HepG2 (cell line): ENCODE results near the gene GAL3ST2. TPM values are rescaled to one million over a fixed set of nuclear protein-coding genes. Genes with fewer than 3 reads are reported as not detected.

Source experiments
- ATF4 ChIP-seq, 2 experiments: fragments of 450-650 bp in 1 of 2; sonication (generic) in 1 of 2; formaldehyde crosslinking; IDR thresholded peaks; 2 replicates each; pipeline versions ENCODE4 v1.5.0 to v1.8.0; 2020 to 2022; ENCODE audit warnings: mild to moderate bottlenecking in 1 of 2, missing genetic modification reagents in 1 of 2
- CAMTA2 ChIP-seq: sonication (generic); formaldehyde crosslinking; IDR thresholded peaks from 2 replicates; pipeline ENCODE4 v1.4.0; 2020; ENCODE audit warnings: mild to moderate bottlenecking, missing genetic modification reagents, borderline replicate concordance
- CEBPB ChIP-seq: IDR thresholded peaks from 2 replicates; pipeline ENCODE4 v1.6.1; 2011; ENCODE audit warnings: low read depth, low read length, improper control_type of control experiment, borderline replicate concordance
- ERF ChIP-seq: IDR thresholded peaks from 2 replicates; pipeline ENCODE4 v1.6.1; 2018; ENCODE audit warnings: missing biosample characterization, missing genetic modification reagents
- POLR2AphosphoS5 ChIP-seq: IDR thresholded peaks from 2 replicates; pipeline ENCODE4 v1.6.1; 2012; ENCODE audit warnings: low read depth, low read length
- RXRA ChIP-seq: sonication (generic); formaldehyde crosslinking; IDR thresholded peaks from 2 replicates; pipeline ENCODE4 v1.5.1; 2020; ENCODE audit warnings: missing genetic modification reagents
- TAF1 ChIP-seq: sonication (generic); formaldehyde crosslinking; IDR thresholded peaks from 2 replicates; pipeline ENCODE4 v1.4.0; 2020; ENCODE audit warnings: missing genetic modification reagents
- TOPORS ChIP-seq: sonication (generic); formaldehyde crosslinking; IDR thresholded peaks from 2 replicates; pipeline ENCODE4 v1.8.0; 2023; ENCODE audit warnings: mild to moderate bottlenecking, missing genetic modification reagents
- TP53 ChIP-seq: sonication (generic); formaldehyde crosslinking; conservative IDR thresholded peaks from 2 replicates; pipeline ENCODE4 v1.4.0; 2020; ENCODE audit warnings: missing genetic modification reagents
- ZBTB43 ChIP-seq: sonication (generic); formaldehyde crosslinking; conservative IDR thresholded peaks from 2 replicates; pipeline ENCODE4 v1.4.0; 2020; ENCODE audit warnings: missing genetic modification reagents
- ZBTB8A ChIP-seq: sonication (generic); formaldehyde crosslinking; IDR thresholded peaks from 2 replicates; pipeline ENCODE4 v1.4.0; 2020; ENCODE audit warnings: mild to moderate bottlenecking, low read depth, missing genetic modification reagents, borderline replicate concordance
- ZNF883 ChIP-seq: sonication (generic); formaldehyde crosslinking; IDR thresholded peaks from 2 replicates; pipeline ENCODE4 v1.5.1; 2020; ENCODE audit warnings: mild to moderate bottlenecking, missing genetic modification reagents; ENCODE audit errors: not compliant biosample characterization
- polyA plus RNA-seq, 8 experiments: library from polyadenylated mRNA; depleted of rRNA in 3 of 8; stranded (reverse) in 7 of 8; unstranded in 1 of 8; fragments of >200 nt; fragmentation: Illumina TruSeq in 4 of 8; extraction: Trizol in 4 of 8; gene quantifications; 2 replicates each; pipeline versions ENCODE4 v1.2.1 to v1.2.3, GENCODE V29; 2011 to 2016; ENCODE audit warnings: low read depth in 4 of 8, missing spikeins in 1 of 8, mixed read lengths in 1 of 8; ENCODE audit not compliant: insufficient read depth in 1 of 8
- total RNA-seq, 5 experiments: library from RNA; depleted of rRNA; stranded (reverse); fragments of >200 nt; fragmentation: Illumina TruSeq; extraction: Trizol; gene quantifications; 2 replicates each; pipeline ENCODE4 v1.2.3, GENCODE V29; 2016; ENCODE audit warnings: low read depth in 1 of 5
- TF ChIP-seq, protein P1 (sequence below): IDR thresholded peaks from 2 replicates; pipeline ENCODE4 v1.6.1; 2016; ENCODE audit warnings: mild to moderate bottlenecking, missing biosample characterization, missing genetic modification reagents
- TF ChIP-seq, protein P2 (sequence below): IDR thresholded peaks from 2 replicates; pipeline ENCODE4 v1.6.1; 2016; ENCODE audit warnings: missing genetic modification reagents, missing compliant biosample characterization
- TF ChIP-seq, protein P3 (sequence below): sonication (generic); formaldehyde crosslinking; IDR thresholded peaks from 2 replicates; pipeline ENCODE4 v1.4.0; 2020; ENCODE audit warnings: missing genetic modification reagents, borderline replicate concordance
- TF ChIP-seq, protein P4 (sequence below): sonication (generic); formaldehyde crosslinking; IDR thresholded peaks from 2 replicates; pipeline ENCODE4 v1.4.0; 2020; ENCODE audit warnings: missing genetic modification reagents
- TF ChIP-seq, protein P5 (sequence below): fragments of 450-650 bp; IDR thresholded peaks from 2 replicates; pipeline ENCODE4 v1.6.1; 2017; ENCODE audit warnings: mild to moderate bottlenecking

The GAL3ST2 gene
- total and polyA plus RNA-seq, 2 of the 13 experiments (the other 11 are each of a cell fraction or from before 2014, with no cell fraction given), result 0.17 to 0.20 TPM

DNA sequence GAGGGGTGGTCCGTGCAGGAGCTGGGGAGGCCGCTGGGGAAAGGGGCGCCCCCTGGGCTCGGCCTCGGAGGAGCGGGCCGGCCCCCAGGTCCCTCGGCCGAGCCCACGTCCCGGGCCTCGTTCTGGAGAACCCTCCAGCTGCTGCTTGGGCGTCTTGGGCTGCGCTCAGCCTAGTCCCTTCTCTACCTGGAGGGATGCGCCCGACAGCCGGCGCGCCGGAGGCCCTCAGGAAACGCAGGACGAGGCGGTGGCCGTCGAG, 42.5 kb upstream of the GAL3ST2 start (continued):
- TF ChIP-seq, protein P1, sequence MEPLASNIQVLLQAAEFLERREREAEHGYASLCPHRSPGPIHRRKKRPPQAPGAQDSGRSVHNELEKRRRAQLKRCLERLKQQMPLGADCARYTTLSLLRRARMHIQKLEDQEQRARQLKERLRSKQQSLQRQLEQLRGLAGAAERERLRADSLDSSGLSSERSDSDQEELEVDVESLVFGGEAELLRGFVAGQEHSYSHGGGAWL (CRISPR knock-in tag), result peak; percentile 13; the same call in 1 of the 2 replicates
- TF ChIP-seq, protein P2, sequence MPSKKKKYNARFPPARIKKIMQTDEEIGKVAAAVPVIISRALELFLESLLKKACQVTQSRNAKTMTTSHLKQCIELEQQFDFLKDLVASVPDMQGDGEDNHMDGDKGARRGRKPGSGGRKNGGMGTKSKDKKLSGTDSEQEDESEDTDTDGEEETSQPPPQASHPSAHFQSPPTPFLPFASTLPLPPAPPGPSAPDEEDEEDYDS (CRISPR knock-in tag), result peak; percentile 61; the same call in 1 of the 2 replicates
- no peak for TF ChIP-seq ZNF883 (CRISPR knock-in tag)
- no peak for TF ChIP-seq ERF (CRISPR knock-in tag)
- no peak for TF ChIP-seq TOPORS (CRISPR knock-in tag)
- peak; percentile 37; the same call in 1 of the 2 replicates for TF ChIP-seq TAF1 (CRISPR knock-in tag)
- TF ChIP-seq CAMTA2 (CRISPR knock-in tag), result no peak
- no peak for TF ChIP-seq ZBTB8A (CRISPR knock-in tag)
- no peak for TF ChIP-seq CEBPB
- TF ChIP-seq, protein P3, sequence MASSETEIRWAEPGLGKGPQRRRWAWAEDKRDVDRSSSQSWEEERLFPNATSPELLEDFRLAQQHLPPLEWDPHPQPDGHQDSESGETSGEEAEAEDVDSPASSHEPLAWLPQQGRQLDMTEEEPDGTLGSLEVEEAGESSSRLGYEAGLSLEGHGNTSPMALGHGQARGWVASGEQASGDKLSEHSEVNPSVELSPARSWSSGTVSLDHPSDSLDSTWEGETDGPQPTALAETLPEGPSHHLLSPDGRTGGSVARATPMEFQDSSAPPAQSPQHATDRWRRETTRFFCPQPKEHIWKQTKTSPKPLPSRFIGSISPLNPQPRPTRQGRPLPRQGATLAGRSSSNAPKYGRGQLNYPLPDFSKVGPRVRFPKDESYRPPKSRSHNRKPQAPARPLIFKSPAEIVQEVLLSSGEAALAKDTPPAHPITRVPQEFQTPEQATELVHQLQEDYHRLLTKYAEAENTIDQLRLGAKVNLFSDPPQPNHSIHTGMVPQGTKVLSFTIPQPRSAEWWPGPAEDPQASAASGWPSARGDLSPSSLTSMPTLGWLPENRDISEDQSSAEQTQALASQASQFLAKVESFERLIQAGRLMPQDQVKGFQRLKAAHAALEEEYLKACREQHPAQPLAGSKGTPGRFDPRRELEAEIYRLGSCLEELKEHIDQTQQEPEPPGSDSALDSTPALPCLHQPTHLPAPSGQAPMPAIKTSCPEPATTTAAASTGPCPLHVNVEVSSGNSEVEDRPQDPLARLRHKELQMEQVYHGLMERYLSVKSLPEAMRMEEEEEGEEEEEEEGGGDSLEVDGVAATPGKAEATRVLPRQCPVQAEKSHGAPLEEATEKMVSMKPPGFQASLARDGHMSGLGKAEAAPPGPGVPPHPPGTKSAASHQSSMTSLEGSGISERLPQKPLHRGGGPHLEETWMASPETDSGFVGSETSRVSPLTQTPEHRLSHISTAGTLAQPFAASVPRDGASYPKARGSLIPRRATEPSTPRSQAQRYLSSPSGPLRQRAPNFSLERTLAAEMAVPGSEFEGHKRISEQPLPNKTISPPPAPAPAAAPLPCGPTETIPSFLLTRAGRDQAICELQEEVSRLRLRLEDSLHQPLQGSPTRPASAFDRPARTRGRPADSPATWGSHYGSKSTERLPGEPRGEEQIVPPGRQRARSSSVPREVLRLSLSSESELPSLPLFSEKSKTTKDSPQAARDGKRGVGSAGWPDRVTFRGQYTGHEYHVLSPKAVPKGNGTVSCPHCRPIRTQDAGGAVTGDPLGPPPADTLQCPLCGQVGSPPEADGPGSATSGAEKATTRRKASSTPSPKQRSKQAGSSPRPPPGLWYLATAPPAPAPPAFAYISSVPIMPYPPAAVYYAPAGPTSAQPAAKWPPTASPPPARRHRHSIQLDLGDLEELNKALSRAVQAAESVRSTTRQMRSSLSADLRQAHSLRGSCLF (CRISPR knock-in tag), result no peak
- TF ChIP-seq POLR2AphosphoS5, result peak; percentile 79; the same call in 1 of the 2 replicates
- TF ChIP-seq, protein P4, sequence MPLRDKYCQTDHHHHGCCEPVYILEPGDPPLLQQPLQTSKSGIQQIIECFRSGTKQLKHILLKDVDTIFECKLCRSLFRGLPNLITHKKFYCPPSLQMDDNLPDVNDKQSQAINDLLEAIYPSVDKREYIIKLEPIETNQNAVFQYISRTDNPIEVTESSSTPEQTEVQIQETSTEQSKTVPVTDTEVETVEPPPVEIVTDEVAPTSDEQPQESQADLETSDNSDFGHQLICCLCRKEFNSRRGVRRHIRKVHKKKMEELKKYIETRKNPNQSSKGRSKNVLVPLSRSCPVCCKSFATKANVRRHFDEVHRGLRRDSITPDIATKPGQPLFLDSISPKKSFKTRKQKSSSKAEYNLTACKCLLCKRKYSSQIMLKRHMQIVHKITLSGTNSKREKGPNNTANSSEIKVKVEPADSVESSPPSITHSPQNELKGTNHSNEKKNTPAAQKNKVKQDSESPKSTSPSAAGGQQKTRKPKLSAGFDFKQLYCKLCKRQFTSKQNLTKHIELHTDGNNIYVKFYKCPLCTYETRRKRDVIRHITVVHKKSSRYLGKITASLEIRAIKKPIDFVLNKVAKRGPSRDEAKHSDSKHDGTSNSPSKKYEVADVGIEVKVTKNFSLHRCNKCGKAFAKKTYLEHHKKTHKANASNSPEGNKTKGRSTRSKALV (CRISPR knock-in tag), result no peak
- TF ChIP-seq TP53 (CRISPR knock-in tag), result no peak
- TF ChIP-seq RXRA (CRISPR knock-in tag), result 0 out of 2 replicates have a peak, but pooled peaks have one; percentile 37
- TF ChIP-seq, protein P5, sequence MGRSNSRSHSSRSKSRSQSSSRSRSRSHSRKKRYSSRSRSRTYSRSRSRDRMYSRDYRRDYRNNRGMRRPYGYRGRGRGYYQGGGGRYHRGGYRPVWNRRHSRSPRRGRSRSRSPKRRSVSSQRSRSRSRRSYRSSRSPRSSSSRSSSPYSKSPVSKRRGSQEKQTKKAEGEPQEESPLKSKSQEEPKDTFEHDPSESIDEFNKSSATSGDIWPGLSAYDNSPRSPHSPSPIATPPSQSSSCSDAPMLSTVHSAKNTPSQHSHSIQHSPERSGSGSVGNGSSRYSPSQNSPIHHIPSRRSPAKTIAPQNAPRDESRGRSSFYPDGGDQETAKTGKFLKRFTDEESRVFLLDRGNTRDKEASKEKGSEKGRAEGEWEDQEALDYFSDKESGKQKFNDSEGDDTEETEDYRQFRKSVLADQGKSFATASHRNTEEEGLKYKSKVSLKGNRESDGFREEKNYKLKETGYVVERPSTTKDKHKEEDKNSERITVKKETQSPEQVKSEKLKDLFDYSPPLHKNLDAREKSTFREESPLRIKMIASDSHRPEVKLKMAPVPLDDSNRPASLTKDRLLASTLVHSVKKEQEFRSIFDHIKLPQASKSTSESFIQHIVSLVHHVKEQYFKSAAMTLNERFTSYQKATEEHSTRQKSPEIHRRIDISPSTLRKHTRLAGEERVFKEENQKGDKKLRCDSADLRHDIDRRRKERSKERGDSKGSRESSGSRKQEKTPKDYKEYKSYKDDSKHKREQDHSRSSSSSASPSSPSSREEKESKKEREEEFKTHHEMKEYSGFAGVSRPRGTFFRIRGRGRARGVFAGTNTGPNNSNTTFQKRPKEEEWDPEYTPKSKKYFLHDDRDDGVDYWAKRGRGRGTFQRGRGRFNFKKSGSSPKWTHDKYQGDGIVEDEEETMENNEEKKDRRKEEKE, result no peak
- no peak for TF ChIP-seq ATF4 (CRISPR knock-in tag; IDR thresholded peaks at IDR 0.05)
- no peak for TF ChIP-seq ZBTB43 (CRISPR knock-in tag)
